GM19372 (cell line): ENCODE results near the gene CCDC8.
"Not testable (repeated sequence)": the region's sequence is repeated elsewhere in the genome, so short reads cannot be mapped to it uniquely, and the experiment has no call there.

Experiments used
- ATAC-seq: cut with Tn5 transposase; IDR thresholded peaks from one replicate; pipeline ENCODE4 v1.9.1; 2021; ENCODE audit warnings: mild to moderate bottlenecking, low read depth, moderate library complexity; ENCODE audit not compliant: unreplicated experiment

CCDC8 gene

GRCh38 chr19:46413262-46414031, at the start of gene CCDC8:
Gene CCDC8, minus strand, starts transcription at chr19:46413564. Its CDS starts 754 bp downstream, at chr19:46412810.
- no peak for ATAC-seq

- no peak for ATAC-seq
Observed at GRCh38 chr19:46461537-46461936, 48.2 kb upstream of the CCDC8 start.

GRCh38 chr19:46460981-46461380, 47.6 kb upstream of the CCDC8 start:
- ATAC-seq, result no peak

- no peak for ATAC-seq
Observed at GRCh38 chr19:46460055-46460454, 46.7 kb upstream of the CCDC8 start.

- ATAC-seq, result no peak
Observed at GRCh38 chr19:46456930-46457329, 43.6 kb upstream of the CCDC8 start.

GRCh38 chr19:46454244-46454643, 40.9 kb upstream of the CCDC8 start:
- ATAC-seq, result no peak

- no peak for ATAC-seq
Observed at GRCh38 chr19:46453661-46454060, 40.3 kb upstream of the CCDC8 start.

GRCh38 chr19:46452186-46452585, 38.8 kb upstream of the CCDC8 start:
- no peak for ATAC-seq

GRCh38 chr19:46451352-46451751, 38.0 kb upstream of the CCDC8 start:
- no peak for ATAC-seq

- ATAC-seq, result no peak
Observed at GRCh38 chr19:46450737-46451136, 37.4 kb upstream of the CCDC8 start.

GRCh38 chr19:46449228-46449627, 35.9 kb upstream of the CCDC8 start:
- ATAC-seq, result no peak

GRCh38 chr19:46448601-46449000, 35.2 kb upstream of the CCDC8 start:
- no peak for ATAC-seq

GRCh38 chr19:46447824-46448223, 34.5 kb upstream of the CCDC8 start:
- ATAC-seq, result no peak

GRCh38 chr19:46447006-46447405, 33.6 kb upstream of the CCDC8 start:
- ATAC-seq, result no peak

GRCh38 chr19:46446021-46446420, 32.7 kb upstream of the CCDC8 start:
- no peak for ATAC-seq

GRCh38 chr19:46442808-46443450, 29.6 kb upstream of the CCDC8 start:
- no peak for ATAC-seq

GRCh38 chr19:46441866-46442265, 28.5 kb upstream of the CCDC8 start:
- ATAC-seq, result no peak

GRCh38 chr19:46435689-46436088, 22.3 kb upstream of the CCDC8 start:
- ATAC-seq, result not testable (repeated sequence)

- ATAC-seq, result no peak
Observed at GRCh38 chr19:46435009-46435408, 21.6 kb upstream of the CCDC8 start.

GRCh38 chr19:46433470-46433869, 20.1 kb upstream of the CCDC8 start:
- ATAC-seq, result not testable (repeated sequence)

GRCh38 chr19:46431824-46432223, 18.5 kb upstream of the CCDC8 start:
- ATAC-seq, result no peak

- ATAC-seq, result no peak
Observed at GRCh38 chr19:46429999-46430398, 16.6 kb upstream of the CCDC8 start.
